Measurements from ENCODE around the gene CGB8. TPM values are rescaled to one million over a fixed set of nuclear protein-coding genes. Genes with fewer than 3 reads are reported as not detected.
"Not testable (repeated sequence)": the region's sequence is repeated elsewhere in the genome, so short reads cannot be mapped to it uniquely, and the experiment has no call there.

CGB8 gene
- total RNA-seq, 1 donor from 2014 or later = not detected

- Mint-ChIP-seq H3K4me3 (no peak overlapping the region), H3K36me3 (no peaks in the 10 kb centered on the region), H3K27me3 (ENCODE audit: low read depth) (peaks cover 8% of the 10 kb centered on the region), H3K27ac (no peak overlapping the region), H3K4me1 (peaks cover 3% of the 10 kb centered on the region), H3K9me3 (no peaks in the 10 kb centered on the region)
- DNase-seq (ENCODE audit: low spot score in 2 of 2, unreplicated experiment in 2 of 2) = no peak
- TF ChIP-seq, protein P1, sequence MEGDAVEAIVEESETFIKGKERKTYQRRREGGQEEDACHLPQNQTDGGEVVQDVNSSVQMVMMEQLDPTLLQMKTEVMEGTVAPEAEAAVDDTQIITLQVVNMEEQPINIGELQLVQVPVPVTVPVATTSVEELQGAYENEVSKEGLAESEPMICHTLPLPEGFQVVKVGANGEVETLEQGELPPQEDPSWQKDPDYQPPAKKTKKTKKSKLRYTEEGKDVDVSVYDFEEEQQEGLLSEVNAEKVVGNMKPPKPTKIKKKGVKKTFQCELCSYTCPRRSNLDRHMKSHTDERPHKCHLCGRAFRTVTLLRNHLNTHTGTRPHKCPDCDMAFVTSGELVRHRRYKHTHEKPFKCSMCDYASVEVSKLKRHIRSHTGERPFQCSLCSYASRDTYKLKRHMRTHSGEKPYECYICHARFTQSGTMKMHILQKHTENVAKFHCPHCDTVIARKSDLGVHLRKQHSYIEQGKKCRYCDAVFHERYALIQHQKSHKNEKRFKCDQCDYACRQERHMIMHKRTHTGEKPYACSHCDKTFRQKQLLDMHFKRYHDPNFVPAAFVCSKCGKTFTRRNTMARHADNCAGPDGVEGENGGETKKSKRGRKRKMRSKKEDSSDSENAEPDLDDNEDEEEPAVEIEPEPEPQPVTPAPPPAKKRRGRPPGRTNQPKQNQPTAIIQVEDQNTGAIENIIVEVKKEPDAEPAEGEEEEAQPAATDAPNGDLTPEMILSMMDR (IDR thresholded peaks at IDR 0.05; ENCODE audit: unreplicated experiment) = no peak
Observed at GRCh38 chr19:49080392-49080791, 31.5 kb upstream of the CGB8 start.

- TF ChIP-seq, protein P1 (IDR thresholded peaks at IDR 0.05; ENCODE audit: unreplicated experiment) = peak; percentile 62
- H3K9me3 Mint-ChIP-seq; H3K4me3 Mint-ChIP-seq; H3K27ac Mint-ChIP-seq; DNase-seq (ENCODE audit: low spot score in 2 of 2, unreplicated experiment in 2 of 2): not testable (repeated sequence)
- Mint-ChIP-seq H3K4me1 (peaks cover 10% of the 10 kb centered on the region), H3K36me3 (peaks cover 11% of the 10 kb centered on the region), H3K27me3 (ENCODE audit: low read depth) (peaks cover 42% of the 10 kb centered on the region)
Observed at GRCh38 chr19:49074869-49075268, 26.0 kb upstream of the CGB8 start.

- no peak for DNase-seq (ENCODE audit: low spot score in 2 of 2, unreplicated experiment in 2 of 2)
- TF ChIP-seq, protein P1 (IDR thresholded peaks at IDR 0.05; ENCODE audit: unreplicated experiment) = no peak
- Mint-ChIP-seq H3K9me3 (peaks cover 4% of the 10 kb centered on the region), H3K36me3 (peaks cover 11% of the 10 kb centered on the region), H3K27me3 (ENCODE audit: low read depth) (peaks cover 49% of the 10 kb centered on the region), H3K4me3 (peak overlapping the region; percentile 50), H3K27ac (no peak overlapping the region), H3K4me1 (peaks cover 10% of the 10 kb centered on the region)
Observed at GRCh38 chr19:49073514-49074378, 24.8 kb upstream of the CGB8 start.

- peaks cover 49% of the 10 kb centered on the region for H3K27me3 Mint-ChIP-seq (ENCODE audit: low read depth)
- H3K9me3 Mint-ChIP-seq = peaks cover 4% of the 10 kb centered on the region
- peak overlapping the region; percentile 43 for H3K4me3 Mint-ChIP-seq
- DNase-seq (ENCODE audit: low spot score in 2 of 2, unreplicated experiment in 2 of 2) = no peak
- peaks cover 23% of the 10 kb centered on the region for H3K4me1 Mint-ChIP-seq
- TF ChIP-seq, protein P1 (IDR thresholded peaks at IDR 0.05; ENCODE audit: unreplicated experiment) = no peak
- no peak overlapping the region for H3K27ac Mint-ChIP-seq
- peaks cover 11% of the 10 kb centered on the region for H3K36me3 Mint-ChIP-seq
Observed at GRCh38 chr19:49071860-49072547, 23.1 kb upstream of the CGB8 start.

DNA sequence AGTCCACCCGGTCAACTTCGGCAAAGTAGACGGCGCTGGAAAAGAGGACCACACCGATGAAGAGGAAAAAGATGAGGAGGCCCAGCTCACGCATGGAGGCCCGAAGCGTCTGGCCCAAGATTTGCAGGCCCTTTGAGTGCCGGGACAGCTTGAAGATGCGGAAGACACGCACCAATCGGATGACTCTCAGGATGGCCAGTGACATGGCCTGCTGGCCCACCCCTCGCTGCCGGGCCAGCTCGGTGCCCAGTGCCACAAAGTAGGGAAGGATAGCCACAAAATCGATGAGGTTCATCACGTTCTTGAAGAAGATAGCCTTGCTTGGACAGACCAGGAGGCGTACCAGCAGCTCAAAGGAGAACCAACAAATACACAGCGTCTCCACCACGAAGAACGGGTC, 21.5 kb upstream of the CGB8 start:
- H3K4me3 Mint-ChIP-seq = peak overlapping the region; percentile 33
- no peak overlapping the region for H3K27ac Mint-ChIP-seq
- peaks cover 49% of the 10 kb centered on the region for H3K27me3 Mint-ChIP-seq (ENCODE audit: low read depth)
- H3K9me3 Mint-ChIP-seq = peaks cover 4% of the 10 kb centered on the region
- H3K36me3 Mint-ChIP-seq = peaks cover 11% of the 10 kb centered on the region
- peaks cover 38% of the 10 kb centered on the region for H3K4me1 Mint-ChIP-seq
- TF ChIP-seq, protein P1 (IDR thresholded peaks at IDR 0.05; ENCODE audit: unreplicated experiment) = no peak
- DNase-seq (ENCODE audit: low spot score in 2 of 2, unreplicated experiment in 2 of 2) = no peak
